Kidney epithelial cell (primary cell): ENCODE measurements around the gene AFG1L. TPM values are rescaled to one million over a fixed set of nuclear protein-coding genes. Genes with fewer than 3 reads are reported as not detected.
"Not testable (repeated sequence)": the region's sequence is repeated elsewhere in the genome, so short reads cannot be mapped to it uniquely, and the experiment has no call there.

Experiments used
- DNase-seq: peaks from one replicate; pipeline ENCODE4 v3.0.0-alpha.2; 2010; ENCODE audit warnings: low read depth
- H3K27me3 ChIP-seq: 2 replicates; pipeline ENCODE4 v1.6.0; 2011; ENCODE audit warnings: low read length; ENCODE audit not compliant: control insufficient read depth, insufficient read depth
- H3K36me3 ChIP-seq: 2 replicates; pipeline ENCODE4 v1.5.1; 2011; ENCODE audit warnings: low read length; ENCODE audit not compliant: control insufficient read depth, insufficient read depth
- H3K4me3 ChIP-seq: 2 replicates; pipeline ENCODE4 v1.5.1; 2011; ENCODE audit warnings: low read depth, mild to moderate bottlenecking, control low read depth, low read length
- total RNA-seq: library from RNA; depleted of rRNA; stranded (reverse); fragments of >200 nt; gene quantifications from 2 replicates; pipeline ENCODE4 v1.2.3, GENCODE V29; 2015
- TF ChIP-seq, protein P1 (sequence below): IDR thresholded peaks from 2 replicates; pipeline ENCODE4 v1.5.1; 2011; ENCODE audit warnings: mild to moderate bottlenecking, moderate library complexity, low read length, control low read depth, inconsistent platforms; ENCODE audit not compliant: insufficient read depth, poor library complexity, severe bottlenecking

The AFG1L gene
- total RNA-seq, 1 donor from 2014 or later, result 3.6 TPM

- no peak for DNase-seq
- TF ChIP-seq, protein P1, sequence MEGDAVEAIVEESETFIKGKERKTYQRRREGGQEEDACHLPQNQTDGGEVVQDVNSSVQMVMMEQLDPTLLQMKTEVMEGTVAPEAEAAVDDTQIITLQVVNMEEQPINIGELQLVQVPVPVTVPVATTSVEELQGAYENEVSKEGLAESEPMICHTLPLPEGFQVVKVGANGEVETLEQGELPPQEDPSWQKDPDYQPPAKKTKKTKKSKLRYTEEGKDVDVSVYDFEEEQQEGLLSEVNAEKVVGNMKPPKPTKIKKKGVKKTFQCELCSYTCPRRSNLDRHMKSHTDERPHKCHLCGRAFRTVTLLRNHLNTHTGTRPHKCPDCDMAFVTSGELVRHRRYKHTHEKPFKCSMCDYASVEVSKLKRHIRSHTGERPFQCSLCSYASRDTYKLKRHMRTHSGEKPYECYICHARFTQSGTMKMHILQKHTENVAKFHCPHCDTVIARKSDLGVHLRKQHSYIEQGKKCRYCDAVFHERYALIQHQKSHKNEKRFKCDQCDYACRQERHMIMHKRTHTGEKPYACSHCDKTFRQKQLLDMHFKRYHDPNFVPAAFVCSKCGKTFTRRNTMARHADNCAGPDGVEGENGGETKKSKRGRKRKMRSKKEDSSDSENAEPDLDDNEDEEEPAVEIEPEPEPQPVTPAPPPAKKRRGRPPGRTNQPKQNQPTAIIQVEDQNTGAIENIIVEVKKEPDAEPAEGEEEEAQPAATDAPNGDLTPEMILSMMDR, result no peak
- no peaks in the 10 kb centered on the region for H3K27me3 ChIP-seq
Observed at GRCh38 chr6:108380876-108381275, 86.0 kb downstream of the AFG1L start.

DNA sequence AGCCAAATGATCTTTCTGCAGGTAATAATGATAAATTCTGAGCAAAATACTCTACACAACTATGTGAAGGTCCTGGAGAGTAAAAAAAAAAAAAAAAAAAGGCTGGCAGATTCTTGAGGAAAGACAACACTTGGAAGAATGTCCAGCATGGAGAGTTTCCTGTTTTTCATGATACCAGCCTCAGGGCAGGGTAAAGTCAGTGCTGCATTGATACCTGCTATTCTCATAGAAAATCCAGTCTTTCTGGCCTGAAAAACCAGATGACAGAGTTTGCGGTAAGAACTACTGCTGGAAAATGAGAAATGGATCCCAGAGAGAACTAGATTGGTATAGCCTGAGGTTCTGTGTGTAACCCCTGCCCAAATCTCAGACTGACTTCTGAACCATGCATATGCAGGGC lies 89.1 kb downstream of the AFG1L start:
- TF ChIP-seq, protein P1, result no peak
- no peak for DNase-seq
- Histone ChIP-seq H3K36me3 (no peaks in the 10 kb centered on the region), H3K4me3 (no peak overlapping the region), H3K27me3 (no peaks in the 10 kb centered on the region)

More at GRCh38 chr6:108380876-108381275, 86.0 kb downstream of the AFG1L start:
- Histone ChIP-seq H3K36me3 (no peaks in the 10 kb centered on the region), H3K4me3 (no peak overlapping the region)

GRCh38 chr6:108389190-108389589 lies 94.3 kb downstream of the AFG1L start:
- H3K27me3 ChIP-seq, DNase-seq, H3K36me3 ChIP-seq, H3K4me3 ChIP-seq: not testable (repeated sequence)

GRCh38 chr6:108395297-108395696 lies 100.4 kb downstream of the AFG1L start:
- DNase-seq, result no peak
- H3K27me3 ChIP-seq, result no peaks in the 10 kb centered on the region
- no peaks in the 10 kb centered on the region for H3K36me3 ChIP-seq
- H3K4me3 ChIP-seq, result no peak overlapping the region
- TF ChIP-seq, protein P1, result no peak

DNA sequence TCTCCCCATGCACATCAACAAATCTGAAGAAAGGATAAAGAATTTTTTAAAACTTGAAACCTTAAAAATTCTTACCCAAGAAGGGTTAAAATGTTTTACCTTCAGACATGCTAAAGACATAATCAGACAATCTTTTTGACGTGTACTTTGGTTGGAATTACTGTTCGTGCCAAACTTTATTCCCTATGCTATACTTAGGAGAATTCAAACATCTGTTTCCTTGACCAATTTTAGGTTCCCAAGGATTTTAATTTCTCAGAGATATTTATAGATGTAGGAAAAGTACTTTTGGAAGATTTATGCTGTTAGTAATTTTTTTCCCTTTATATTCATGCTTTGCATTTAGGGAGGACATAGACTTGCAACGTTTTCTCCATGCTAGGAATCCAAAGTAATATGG lies 108.4 kb downstream of the AFG1L start:
- H3K27me3 ChIP-seq, result no peaks in the 10 kb centered on the region
- H3K4me3 ChIP-seq, result no peak overlapping the region
- TF ChIP-seq, protein P1, result no peak
- H3K36me3 ChIP-seq, result no peaks in the 10 kb centered on the region
- no peak for DNase-seq

GRCh38 chr6:108406943-108407342 lies 112.1 kb downstream of the AFG1L start:
- no peaks in the 10 kb centered on the region for H3K36me3 ChIP-seq
- TF ChIP-seq, protein P1, result no peak
- no peaks in the 10 kb centered on the region for H3K27me3 ChIP-seq
- DNase-seq, result no peak
- H3K4me3 ChIP-seq, result no peak overlapping the region
